PC-3 (cell line): Measurements from ENCODE around the gene ATP8B3. TPM values are rescaled to one million over a fixed set of nuclear protein-coding genes. Genes with fewer than 3 reads are reported as not detected.

Source experiments
- ATAC-seq: fragments of 200-7000 bp; cut with Tn5 transposase; 2 replicates; pipeline ENCODE4 v1.9.1; 2020; ENCODE audit warnings: mild to moderate bottlenecking, moderate library complexity
- BruUV-seq: library from RNA; stranded (reverse); fragments of 400-500 nt; replicated peaks from 2 replicates; lab custom pipeline; 2021; lab: Mats Ljungman, UMichigan
- CTCF ChIA-PET: fragments of 300-600 bp; sonication (Branson Sonifier 250); formaldehyde crosslinking; loops from one replicate; lab custom pipeline; 2022; ENCODE audit warnings: antibody characterized with exemption; lab: Charles Lee
- POLR2A ChIA-PET: fragments of 300-600 bp; sonication (Branson Sonifier 250); formaldehyde crosslinking; loops from one replicate; lab custom pipeline; 2022; ENCODE audit warnings: antibody characterized with exemption; ENCODE audit not compliant: unreplicated experiment; lab: Charles Lee
- DNase-seq: peaks from one replicate; pipeline ENCODE4 v3.0.0-alpha.2; 2015
- H2AFZ ChIP-seq: fragments of 300-600 bp; sonication (generic); 2 replicates; pipeline ENCODE4 v1.6.0; 2016; ENCODE audit warnings: antibody characterized with exemption, low read length
- H3F3A ChIP-seq: fragments of 300-600 bp; sonication (generic); one replicate; pipeline ENCODE4 v1.6.0; 2017; ENCODE audit warnings: antibody characterized with exemption, low read length, control low read depth, mild to moderate bottlenecking; ENCODE audit not compliant: unreplicated experiment
- H3K27ac ChIP-seq: fragments of 300-600 bp; sonication (generic); 2 replicates; pipeline ENCODE4 v1.5.1; 2016; ENCODE audit warnings: mild to moderate bottlenecking, low read length
- H3K27me3 ChIP-seq: fragments of 300-600 bp; sonication (generic); 2 replicates; pipeline ENCODE4 v1.6.1; 2016; ENCODE audit warnings: low read length, mixed read lengths
- H3K36me3 ChIP-seq: fragments of 300-600 bp; sonication (generic); 2 replicates; pipeline ENCODE4 v1.6.1; 2016; ENCODE audit warnings: low read depth, mixed run types, low read length, mixed read lengths
- H3K4me1 ChIP-seq: fragments of 300-600 bp; sonication (generic); 2 replicates; pipeline ENCODE4 v1.5.1; 2016; ENCODE audit warnings: low read length; ENCODE audit not compliant: insufficient read depth
- H3K4me2 ChIP-seq: fragments of 300-600 bp; sonication (generic); 2 replicates; pipeline ENCODE4 v1.6.0; 2016; ENCODE audit warnings: low read length
- H3K4me3 ChIP-seq: fragments of 300-600 bp; sonication (generic); 2 replicates; pipeline ENCODE4 v1.5.1; 2016; ENCODE audit warnings: mild to moderate bottlenecking, low read length, mixed read lengths
- H3K79me2 ChIP-seq: fragments of 300-600 bp; sonication (generic); 2 replicates; pipeline ENCODE4 v1.6.1; 2017; ENCODE audit warnings: low read length, mixed read lengths
- H3K9ac ChIP-seq: fragments of 300-600 bp; sonication (generic); 2 replicates; pipeline ENCODE4 v1.6.0; 2016; ENCODE audit warnings: mild to moderate bottlenecking, low read length
- H3K9me2 ChIP-seq: fragments of 300-600 bp; sonication (generic); replicated peaks from 2 replicates; pipeline ENCODE4 v1.6.1; 2016; ENCODE audit warnings: mixed run types, low read length, mixed read lengths
- H3K9me3 ChIP-seq: fragments of 300-600 bp; sonication (generic); 2 replicates; pipeline ENCODE4 v1.6.1; 2016; ENCODE audit warnings: low read length, mixed read lengths
- H4K20me1 ChIP-seq: fragments of 300-600 bp; sonication (generic); 2 replicates; pipeline ENCODE4 v1.6.1; 2016; ENCODE audit warnings: low read length, mixed read lengths
- EZH2 ChIP-seq: fragments of 300-600 bp; sonication (generic); IDR thresholded peaks from one replicate; pipeline ENCODE4 v1.6.1; 2017; ENCODE audit warnings: antibody characterized with exemption, mild to moderate bottlenecking, low read length; ENCODE audit not compliant: unreplicated experiment
- EZH2phosphoT487 ChIP-seq: fragments of 300-600 bp; sonication (generic); IDR thresholded peaks from 2 replicates; pipeline ENCODE4 v1.6.1; 2018; ENCODE audit warnings: mild to moderate bottlenecking, antibody characterized with exemption, low read length, borderline replicate concordance
- intact Hi-C: fragments of 100-400 bp; cut with micrococcal nuclease; formaldehyde crosslinking; loops from 2 replicates; pipeline ENCODE4 v1.9.0; 2023
- total RNA-seq: library from RNA; depleted of rRNA; stranded (reverse); fragments of >200 nt; gene quantifications from 2 replicates; pipeline ENCODE4 v1.2.3, GENCODE V29; 2014
- TF ChIP-seq, protein P1 (sequence below): fragments of 300-600 bp; sonication (generic); conservative IDR thresholded peaks from 2 replicates; pipeline ENCODE4 v1.5.1; 2017; ENCODE audit warnings: antibody characterized with exemption, low read depth, mild to moderate bottlenecking, low read length

Gene ATP8B3
- total RNA-seq, 1 experiment from 2014 or later: 4.2 TPM

DNA sequence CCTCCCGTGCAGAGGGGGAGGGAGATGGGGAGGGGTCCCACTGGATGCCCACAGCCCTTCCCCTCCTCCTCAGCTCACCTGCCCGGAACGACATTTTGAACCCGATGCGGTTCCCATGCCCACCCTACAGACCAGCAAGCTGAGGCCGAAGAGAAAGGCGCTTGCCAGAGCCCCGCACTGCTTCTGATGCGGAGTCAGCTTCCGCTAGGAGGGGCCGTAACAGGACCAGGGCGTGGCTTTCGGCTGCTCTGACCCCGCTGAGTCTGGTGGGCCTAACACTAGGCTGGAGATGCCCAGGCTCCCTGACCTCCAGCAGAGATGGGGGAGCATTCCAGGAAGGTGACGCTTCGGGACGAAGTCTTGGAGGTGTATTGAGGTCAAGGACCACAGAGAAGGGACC, 52.1 kb downstream of the ATP8B3 start:
- Histone ChIP-seq H3K4me3 (no peak overlapping the region), H3F3A (no peaks in the 10 kb centered on the region), H4K20me1 (peaks cover 4% of the 10 kb centered on the region; the same call in 1 of the 2 replicates), H2AFZ (no peak overlapping the region), H3K9ac (no peak overlapping the region), H3K4me1 (no peaks in the 10 kb centered on the region), H3K4me2 (no peak overlapping the region), H3K79me2 (peaks cover 29% of the 10 kb centered on the region), H3K36me3 (no peaks in the 10 kb centered on the region), H3K27ac (no peak overlapping the region), H3K9me2 (no peaks in the 10 kb centered on the region), H3K9me3 (no peaks in the 10 kb centered on the region), H3K27me3 (peaks cover 20% of the 10 kb centered on the region)
- ChIA-PET POLR2A (interaction anchor here (0.7 kb wide), 2 partner anchors 66 to 144 kb away, joined by 3 read pairs; no protein-coding TSS in a partner anchor), CTCF (no interaction called here)
- ATAC-seq (no peak), DNase-seq (no peak)
- BruUV-seq: no TSS peak
- TF ChIP-seq EZH2 (no peak), EZH2phosphoT487 (no peak)
- TF ChIP-seq, protein P1, sequence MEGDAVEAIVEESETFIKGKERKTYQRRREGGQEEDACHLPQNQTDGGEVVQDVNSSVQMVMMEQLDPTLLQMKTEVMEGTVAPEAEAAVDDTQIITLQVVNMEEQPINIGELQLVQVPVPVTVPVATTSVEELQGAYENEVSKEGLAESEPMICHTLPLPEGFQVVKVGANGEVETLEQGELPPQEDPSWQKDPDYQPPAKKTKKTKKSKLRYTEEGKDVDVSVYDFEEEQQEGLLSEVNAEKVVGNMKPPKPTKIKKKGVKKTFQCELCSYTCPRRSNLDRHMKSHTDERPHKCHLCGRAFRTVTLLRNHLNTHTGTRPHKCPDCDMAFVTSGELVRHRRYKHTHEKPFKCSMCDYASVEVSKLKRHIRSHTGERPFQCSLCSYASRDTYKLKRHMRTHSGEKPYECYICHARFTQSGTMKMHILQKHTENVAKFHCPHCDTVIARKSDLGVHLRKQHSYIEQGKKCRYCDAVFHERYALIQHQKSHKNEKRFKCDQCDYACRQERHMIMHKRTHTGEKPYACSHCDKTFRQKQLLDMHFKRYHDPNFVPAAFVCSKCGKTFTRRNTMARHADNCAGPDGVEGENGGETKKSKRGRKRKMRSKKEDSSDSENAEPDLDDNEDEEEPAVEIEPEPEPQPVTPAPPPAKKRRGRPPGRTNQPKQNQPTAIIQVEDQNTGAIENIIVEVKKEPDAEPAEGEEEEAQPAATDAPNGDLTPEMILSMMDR: no peak
- intact Hi-C loops: no loop called here

DNA sequence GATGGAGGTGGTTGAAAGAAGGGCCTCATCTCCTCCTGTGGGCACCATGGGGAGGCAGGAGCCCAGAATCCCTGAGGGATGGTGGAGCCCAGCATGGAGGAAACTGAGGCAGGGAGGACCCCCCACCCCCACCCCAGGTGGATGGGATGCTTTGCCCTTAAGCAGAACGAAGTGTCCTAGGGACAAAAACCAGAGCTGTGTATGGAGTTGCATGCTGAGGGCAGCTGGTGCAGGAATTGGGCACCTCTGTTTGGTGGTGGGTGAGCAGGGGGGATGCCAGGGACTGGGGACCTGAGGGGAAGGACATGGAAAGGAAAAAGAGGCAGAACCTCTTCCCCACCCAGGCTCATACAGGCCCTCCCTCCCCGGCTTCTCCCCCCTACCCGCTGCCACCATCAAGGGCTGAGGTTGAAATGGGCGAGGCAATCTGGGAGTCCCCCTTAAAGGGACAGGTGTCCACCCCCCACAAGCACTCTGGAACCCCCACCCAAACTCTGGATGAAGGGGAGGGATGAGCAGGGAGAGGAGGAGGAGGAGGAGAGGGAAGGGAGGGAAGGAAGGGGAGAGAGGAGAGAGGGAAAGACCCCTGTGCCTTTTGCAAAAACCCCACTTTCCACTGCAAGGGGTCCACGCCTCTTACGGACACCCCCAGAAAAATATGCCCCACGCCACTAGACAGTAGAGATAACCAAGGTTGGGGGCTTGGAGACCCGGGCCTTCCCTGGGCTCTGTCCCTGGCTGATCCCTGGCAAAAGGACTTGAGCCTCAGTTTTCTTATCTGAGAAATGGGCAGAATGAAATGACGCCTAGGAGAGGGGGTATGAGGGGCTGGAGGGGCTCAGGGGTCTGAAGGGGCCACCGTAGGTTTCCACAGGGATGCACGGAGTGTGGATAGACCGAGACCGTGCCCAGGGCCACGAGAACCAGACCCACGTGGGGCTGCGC, 52.8 kb downstream of the ATP8B3 start:
- peaks cover 34% of the 10 kb centered on the region for H3K79me2 ChIP-seq

More for the DNA sequence above, 52.8 kb downstream of the ATP8B3 start:
- no peak overlapping the region for H3K4me3 ChIP-seq
- peaks cover 4% of the 10 kb centered on the region; the same call in 1 of the 2 replicates for H4K20me1 ChIP-seq
- H3K4me2 ChIP-seq: no peak overlapping the region
- ATAC-seq (no peak), DNase-seq (no peak)
- no peak overlapping the region for H2AFZ ChIP-seq
- H3F3A ChIP-seq: no peaks in the 10 kb centered on the region
- POLR2A ChIA-PET: interaction anchor here (0.7 kb wide), 1 partner anchor 145 kb away, joined by 3 read pairs; no protein-coding TSS in a partner anchor
- H3K27ac ChIP-seq: no peak overlapping the region
- H3K9me3 ChIP-seq: no peaks in the 10 kb centered on the region
- BruUV-seq: no TSS peak
- CTCF ChIA-PET: no interaction called here
- intact Hi-C loops: no loop called here
- no peak overlapping the region for H3K9ac ChIP-seq
- no peaks in the 10 kb centered on the region for H3K9me2 ChIP-seq
- no peaks in the 10 kb centered on the region for H3K4me1 ChIP-seq
- H3K27me3 ChIP-seq: peaks cover 20% of the 10 kb centered on the region
- TF ChIP-seq EZH2phosphoT487: no peak
- TF ChIP-seq, protein P1: no peak
- no peak for TF ChIP-seq EZH2
- H3K36me3 ChIP-seq: no peaks in the 10 kb centered on the region
